ENCODE measurements around the gene CDK11B. TPM values are rescaled to one million over a fixed set of nuclear protein-coding genes. Genes with fewer than 3 reads are reported as not detected.

CDK11B gene
- polyA plus RNA-seq, 5 donors, result 31.8 to 45.6 (median 42.0) TPM

- no peak for DNase-seq
Measured at GRCh38 chr1:1627829-1628753, 30.7 kb downstream of the CDK11B start.

GRCh38 chr1:1627261-1627828 lies 31.5 kb downstream of the CDK11B start:
- no peak for DNase-seq

DNA sequence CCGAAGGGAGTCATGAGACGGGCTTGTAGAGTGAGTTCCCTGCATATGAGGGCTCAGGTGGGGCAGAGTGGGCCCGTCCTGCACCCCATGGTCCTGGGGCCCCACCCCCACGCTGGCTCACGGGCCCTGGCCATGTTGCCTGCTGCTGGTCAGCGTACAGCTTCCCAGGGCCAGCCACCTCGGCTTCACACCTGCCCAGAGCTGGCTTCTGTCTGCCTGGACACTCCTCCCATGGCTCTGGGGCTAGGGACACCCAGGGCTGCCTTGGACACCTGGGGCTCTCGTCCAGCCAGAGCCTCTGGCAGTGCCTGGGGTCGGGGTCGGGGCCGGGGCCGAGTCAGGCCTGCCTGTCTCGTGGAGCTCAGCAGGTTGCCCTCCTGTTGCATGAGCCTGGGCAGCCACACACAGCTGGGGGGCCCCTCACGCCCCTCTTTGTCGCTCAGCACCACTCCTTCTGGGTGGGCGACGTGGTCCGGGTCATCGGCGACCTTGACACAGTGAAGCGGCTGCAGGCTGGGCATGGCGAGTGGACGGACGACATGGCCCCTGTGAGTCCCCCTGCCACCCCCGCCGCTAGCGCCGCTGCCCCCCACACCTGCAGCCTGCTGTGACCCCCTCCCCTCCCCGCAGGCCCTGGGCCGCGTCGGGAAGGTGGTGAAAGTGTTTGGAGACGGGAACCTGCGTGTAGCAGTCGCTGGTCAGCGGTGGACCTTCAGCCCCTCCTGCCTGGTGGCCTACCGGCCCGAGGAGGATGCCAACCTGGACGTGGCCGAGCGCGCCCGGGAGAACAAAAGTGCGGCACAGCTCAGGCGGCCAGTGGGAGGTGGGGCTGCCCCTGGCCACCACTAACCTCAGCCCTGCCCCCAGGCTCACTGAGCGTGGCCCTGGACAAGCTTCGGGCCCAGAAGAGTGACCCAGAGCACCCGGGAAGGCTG lies 32.3 kb downstream of the CDK11B start:
- DNase-seq, result no peak

DNA sequence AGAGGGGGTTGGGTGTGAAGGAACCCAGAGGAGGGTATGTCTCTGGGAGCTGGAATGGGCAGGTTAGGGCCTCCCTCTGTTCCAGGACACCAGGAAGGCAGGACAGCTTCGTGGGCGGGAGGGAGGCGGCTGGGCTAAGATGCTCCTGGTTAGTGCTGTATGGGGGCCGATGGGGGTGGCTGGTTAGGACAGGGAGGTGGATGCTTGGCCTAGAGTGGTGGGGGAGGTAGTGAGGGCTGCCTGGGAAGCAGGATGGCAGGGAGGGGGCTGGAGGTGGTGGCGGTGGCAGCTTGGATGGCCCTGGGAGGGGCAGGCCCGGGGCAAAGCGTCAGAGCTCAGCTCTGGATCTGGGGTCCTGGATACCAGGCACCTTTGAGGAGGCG lies 33.0 kb downstream of the CDK11B start:
- DNase-seq, result no peak

DNA sequence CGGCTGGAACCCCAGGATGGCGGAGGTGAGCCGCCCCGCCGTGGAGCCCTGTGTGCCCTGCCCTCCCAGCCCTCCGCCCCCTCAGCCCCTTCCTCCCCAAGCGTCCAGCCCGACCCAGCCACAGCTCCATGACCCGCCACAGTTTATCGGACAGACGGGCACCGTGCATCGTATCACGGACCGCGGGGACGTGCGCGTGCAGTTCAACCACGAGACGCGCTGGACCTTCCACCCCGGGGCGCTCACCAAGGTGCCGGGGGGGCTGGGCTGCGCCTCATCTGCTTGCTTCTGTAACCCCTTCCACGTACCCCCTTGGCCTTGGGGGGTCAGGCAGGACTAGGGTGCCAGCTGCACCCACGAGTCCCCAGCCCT lies 33.4 kb downstream of the CDK11B start:
- DNase-seq, result no peak

GRCh38 chr1:1624443-1625403 lies 34.1 kb downstream of the CDK11B start:
- DNase-seq, result no peak

DNA sequence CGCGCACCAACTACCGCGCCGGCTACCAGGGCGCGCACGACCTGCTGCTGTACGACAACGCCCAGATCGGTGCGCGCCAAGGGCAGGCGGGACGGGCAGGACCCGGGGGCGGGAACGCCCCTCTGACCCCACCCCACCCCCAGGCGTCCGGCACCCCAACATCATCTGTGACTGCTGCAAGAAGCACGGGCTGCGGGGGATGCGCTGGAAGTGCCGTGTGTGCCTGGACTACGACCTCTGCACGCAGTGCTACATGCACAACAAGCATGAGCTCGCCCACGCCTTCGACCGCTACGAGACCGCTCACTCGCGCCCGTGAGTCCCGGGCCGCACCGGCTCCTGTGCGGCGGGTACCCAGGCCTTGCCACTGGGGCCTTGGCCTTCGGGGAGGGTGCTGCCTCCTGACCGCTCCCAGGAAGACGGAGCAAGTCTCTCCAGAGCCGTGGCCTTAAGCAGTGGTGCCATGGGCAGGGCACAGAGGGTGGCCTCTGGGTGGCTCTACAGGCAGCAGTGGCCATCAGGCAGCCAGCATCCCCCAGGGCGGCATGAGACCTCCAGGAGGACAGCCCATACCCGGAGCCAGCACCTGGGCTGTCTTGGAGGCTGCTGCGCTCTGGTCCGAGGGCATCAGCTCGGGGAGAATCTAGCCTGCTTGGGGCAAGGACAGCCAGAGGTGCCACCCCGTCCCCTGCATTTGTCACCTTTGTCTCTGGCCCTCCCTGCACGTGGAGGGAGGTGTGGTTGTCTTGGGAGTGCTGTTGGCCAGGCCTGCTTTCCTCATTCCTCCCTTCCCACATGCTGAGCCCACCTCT lies 35.0 kb downstream of the CDK11B start:
- DNase-seq, result no peak

GRCh38 chr1:1623181-1623630 lies 35.6 kb downstream of the CDK11B start:
- no peak for DNase-seq

DNA sequence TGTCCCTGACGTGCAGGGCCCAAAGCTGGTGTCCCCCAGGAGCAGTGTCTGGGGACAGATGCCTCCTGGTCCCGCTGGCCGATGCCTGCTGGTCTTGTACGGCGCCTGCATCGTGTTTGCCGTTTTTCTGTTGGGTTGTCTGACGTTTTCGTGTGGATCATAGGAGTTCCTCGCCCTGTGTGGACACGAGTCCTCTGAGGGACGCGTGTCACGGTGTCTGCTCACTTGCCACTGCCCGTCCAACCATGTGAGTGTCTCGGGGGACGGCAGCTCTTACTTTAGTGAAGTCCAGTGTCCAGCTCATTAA lies 36.1 kb downstream of the CDK11B start:
- no peak for DNase-seq

DNA sequence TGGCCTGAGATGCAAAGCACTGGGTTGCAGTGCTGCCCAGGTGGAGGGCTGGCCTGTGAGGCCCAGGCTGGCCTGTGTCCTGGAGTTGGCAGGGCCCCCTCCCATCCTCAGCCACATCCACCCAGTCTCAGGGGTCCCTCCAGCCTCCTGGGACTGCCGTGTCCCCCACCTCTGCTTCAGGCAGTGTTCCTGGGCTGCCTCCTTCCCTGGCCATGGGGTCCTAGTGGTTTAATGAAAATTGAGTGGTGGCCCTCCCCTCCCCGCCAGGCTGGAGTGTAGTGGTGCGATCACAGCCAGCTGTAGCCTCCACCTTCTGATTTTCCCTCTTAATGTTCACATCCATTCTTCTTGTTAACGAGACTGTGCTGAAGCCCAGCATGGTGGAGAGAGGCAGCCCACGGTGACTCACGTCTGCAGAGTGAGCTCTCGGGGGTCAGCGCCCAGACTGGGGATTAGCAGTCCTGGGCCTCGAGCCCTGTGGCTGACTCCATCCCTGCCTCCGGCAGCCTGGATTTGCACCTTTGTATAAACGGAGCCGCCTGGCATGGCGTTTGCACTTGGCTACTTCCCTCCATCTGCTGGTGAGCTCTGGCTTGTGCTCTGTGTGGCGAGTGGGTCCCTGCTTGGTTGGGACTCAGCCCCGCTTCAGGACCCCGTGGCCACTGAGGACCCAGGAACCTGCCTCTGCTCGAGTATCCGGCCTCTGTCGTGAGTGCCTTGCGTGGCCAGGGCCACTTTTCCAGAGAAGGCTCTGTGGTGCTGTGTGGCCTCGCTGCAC lies 36.6 kb downstream of the CDK11B start:
- DNase-seq, result no peak

DNA sequence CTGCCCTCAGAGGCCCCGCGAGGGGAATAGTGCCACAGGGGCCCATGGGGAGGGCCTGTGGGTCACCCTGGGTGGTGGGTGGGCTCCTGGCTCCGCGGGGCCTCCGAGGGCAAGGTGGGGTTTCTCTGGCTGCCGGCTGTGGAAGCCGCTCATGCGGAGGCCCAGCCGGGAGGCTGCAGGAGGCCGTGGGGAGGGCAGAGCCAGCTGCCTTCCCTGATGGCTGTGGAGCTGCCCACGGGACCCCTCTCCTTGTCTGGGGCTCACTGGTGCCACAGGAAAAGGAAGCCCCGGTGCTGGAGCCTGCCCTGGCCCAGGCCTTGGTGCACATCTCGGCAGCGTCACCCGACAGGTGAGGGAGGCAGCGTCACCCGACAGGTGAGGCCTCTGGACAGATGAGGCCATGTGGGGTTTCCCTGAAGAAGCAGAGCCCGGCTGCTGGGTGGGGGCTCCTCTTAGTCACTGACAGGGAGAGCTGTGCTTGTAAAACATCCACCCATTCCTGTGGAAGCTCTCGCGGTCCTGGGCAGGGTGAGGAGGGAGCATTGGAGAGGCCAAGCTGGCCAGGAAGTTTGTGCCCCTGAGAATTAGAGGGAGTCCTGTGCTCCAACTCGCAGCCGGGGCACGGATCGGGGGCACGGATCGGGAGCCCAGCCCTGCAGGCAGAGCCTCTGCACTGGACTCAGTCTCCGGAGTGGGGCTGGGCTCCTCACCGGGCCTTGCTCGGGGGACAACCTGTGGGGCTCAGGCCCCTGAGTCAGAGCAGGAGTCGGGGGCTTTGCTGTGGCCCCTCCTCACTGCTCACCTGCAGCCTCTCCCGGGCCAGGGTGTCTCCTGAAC lies 37.4 kb downstream of the CDK11B start:
- no peak for DNase-seq

DNA sequence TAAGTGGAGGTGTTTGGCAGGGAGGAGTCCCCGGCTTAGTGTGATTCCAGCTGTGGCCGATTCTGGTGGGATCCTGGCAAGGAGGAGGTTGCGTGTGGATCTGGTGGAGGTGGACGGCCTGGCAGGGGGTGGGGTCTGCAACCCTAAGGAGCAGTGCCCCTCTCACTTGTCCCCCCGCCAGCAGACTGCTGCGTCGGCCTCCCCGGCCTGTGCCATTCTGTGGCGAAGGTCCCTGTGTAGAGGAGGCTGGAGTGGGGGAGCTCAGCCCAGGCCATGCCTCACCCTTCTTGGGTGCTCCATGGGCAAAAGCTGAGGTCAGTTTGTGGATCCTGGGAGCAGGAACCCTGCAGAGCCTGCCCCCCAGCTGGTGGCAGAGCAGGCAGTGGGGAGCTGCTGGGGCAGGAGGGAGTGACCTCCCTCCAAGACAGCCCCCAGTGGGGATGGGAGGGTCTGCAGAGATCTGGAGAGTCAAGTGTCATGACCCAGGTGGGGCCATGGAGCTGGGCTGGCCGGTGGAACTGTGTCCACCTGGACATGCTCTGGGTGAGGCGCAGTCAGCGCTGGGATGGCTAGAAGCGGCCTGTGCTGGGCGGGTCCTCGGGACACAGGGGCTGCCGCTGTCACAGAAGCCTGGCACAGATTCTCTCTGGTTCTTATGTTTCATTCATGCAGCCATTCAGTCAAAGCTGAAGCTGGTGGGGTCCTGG lies 38.2 kb downstream of the CDK11B start:
- no peak for DNase-seq

DNA sequence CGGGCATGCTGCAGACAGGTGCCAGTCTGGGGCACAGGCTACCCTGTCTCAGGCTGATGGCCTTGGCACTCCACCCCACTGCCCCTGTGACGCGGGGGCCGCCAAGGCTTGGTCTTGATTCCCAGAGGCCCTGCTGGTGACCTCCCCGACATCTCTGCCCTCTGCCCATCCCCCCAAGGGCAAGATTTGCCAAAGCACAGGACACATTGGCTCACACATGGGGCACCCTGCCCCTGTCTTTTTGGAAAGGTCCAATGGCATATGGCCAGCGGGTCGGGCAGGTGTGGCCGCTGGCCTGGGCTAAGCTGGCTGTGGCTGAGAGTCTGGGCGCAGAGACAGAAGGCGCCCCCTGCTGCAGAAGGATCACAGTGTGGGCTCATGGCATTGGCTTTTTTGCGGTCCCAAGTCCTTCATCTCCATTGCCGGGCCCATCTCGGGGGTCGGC lies 38.9 kb downstream of the CDK11B start:
- no peak for DNase-seq

GRCh38 chr1:1618396-1619068 lies 40.3 kb downstream of the CDK11B start:
- DNase-seq, result no peak

DNA sequence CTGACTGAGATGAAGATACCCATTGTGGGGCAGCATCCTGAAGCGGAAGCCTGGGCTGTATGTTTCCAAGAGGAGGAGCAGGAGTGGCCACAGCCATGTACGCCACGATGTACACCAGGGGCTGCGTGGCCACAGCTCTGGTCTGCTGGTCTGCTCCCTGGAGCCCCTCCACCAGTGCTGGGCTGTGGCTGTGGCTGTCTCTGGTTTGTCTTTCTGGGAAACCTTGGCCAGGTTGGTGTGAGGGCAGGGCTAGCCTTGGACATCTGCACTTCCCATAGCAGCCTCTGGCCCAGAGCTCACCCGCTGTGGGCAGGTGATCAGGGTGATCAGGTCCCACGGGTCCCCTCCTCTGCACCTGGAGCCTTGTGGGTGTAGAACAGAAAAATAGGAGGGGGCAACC lies 40.9 kb downstream of the CDK11B start:
- DNase-seq, result no peak

DNA sequence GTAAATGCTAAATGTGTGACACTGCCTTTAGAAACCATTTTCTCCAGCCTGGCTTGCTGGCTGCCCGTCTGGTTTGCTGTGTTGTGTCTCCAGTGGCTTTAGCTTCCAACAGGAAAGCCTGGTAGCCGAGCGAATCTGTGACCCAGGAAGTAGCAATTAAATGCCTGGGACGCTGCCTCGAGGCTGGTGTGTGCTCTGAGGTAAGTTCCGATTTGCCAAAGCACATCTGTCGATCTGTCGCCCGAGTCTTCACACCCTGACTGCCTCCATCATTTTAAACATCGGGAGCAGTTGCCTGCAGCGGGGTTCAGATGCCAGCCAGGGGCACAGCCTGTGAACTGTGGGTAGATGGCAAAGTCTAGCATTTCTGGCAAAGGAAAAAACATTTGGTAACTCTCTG lies 41.3 kb downstream of the CDK11B start:
- DNase-seq, result no peak

- no peak for DNase-seq
Measured at GRCh38 chr1:1616838-1617237, 42.0 kb downstream of the CDK11B start.
